Stimulated activated CD8-positive, alpha-beta memory T cell treated with anti-CD3 and anti-CD28 coated beads, Interleukin-12 subunit alpha, Interleukin-12 subunit beta, amount 100 ng/mL, for 4 hours (primary cell): ENCODE results near the gene PRXL2A.

Experiments used
- DNase-seq: peaks from one replicate; pipeline ENCODE4 v3.0.0-alpha.2; 2020; ENCODE audit warnings: low read depth

Gene PRXL2A

DNA sequence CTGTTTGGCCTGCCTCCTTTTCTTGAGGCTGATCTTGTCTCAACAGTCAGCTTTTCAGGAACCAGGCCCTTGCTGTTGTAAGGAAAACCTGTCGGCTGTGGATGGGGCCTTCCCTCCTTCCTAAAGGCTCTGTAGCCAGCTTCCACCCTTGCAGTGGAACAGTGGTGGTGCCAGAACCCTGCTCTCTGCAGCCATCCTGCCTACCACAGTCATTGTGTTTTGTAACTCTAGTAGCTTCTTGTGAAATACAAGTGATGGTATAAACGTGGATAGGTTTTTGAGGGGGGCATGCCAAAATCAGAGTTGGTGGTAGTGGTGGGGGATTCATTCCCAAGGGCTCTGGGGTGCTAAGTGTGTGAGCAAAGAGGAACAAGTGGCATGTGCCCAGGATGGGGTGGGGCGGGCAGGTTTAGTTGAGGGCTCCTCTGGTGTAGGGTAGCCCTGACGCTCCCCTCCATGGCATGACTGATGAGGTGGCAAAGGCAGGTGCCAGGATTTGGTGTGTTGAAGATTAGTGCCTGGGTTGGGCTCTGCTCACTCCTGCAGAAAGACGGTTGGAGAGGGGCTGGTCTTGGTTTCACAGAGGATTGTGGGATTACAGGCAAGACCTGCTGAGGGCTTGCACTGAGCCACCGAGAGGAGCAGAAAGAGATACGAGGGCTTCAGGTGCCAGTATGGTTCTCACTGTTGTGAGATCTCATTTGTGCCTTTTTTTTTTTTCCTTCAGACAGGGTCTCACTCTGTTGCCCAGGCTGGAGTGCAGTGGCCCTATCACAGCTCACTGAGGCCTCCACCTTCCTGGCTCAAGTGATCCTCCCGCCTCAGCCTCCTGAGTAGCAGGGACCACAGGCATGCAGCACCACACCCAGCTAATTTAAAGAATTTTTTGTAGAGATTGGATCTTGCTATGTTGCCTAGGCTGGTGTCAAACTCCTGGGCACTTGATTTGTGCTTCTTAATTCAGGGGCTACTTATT is 53.1 kb downstream of the PRXL2A start:
- DNase-seq = no peak

DNA sequence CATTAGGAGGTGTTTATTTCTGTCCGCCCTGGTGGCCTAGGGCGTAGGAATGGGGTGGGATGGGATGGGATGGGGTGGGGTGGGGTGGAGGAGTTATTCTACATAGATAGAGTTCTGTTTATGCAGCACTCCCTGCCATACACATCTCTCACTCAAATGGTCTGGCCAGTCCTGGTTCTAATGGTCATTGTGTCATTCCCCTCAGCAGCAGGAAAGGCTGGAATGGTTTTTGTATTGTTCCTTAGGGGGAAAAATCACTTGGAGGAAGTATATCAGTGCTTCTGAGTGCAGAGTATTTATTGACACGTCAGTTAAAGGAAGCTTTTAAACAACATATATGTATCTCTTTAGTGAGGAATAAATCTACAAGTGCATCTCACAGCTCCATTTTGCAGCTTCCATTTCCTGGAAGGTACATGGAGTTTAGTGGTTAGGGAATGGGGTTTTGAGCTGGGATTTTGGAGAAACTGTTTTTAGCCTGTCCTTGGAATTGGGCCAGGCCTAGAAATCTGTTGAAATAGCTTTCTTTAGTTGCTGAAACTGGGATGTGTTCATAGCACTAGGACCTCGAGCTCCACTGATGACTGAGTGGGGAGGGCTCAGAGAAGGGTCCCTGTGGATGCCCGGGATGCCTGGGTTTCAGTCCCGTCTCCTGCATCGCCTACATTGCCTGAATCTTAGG is 54.1 kb downstream of the PRXL2A start:
- DNase-seq = no peak

- DNase-seq = no peak
Measured at GRCh38 chr10:80462981-80463741, 54.8 kb downstream of the PRXL2A start.

GRCh38 chr10:80463868-80464267 is 55.5 kb downstream of the PRXL2A start:
- no peak for DNase-seq

DNA sequence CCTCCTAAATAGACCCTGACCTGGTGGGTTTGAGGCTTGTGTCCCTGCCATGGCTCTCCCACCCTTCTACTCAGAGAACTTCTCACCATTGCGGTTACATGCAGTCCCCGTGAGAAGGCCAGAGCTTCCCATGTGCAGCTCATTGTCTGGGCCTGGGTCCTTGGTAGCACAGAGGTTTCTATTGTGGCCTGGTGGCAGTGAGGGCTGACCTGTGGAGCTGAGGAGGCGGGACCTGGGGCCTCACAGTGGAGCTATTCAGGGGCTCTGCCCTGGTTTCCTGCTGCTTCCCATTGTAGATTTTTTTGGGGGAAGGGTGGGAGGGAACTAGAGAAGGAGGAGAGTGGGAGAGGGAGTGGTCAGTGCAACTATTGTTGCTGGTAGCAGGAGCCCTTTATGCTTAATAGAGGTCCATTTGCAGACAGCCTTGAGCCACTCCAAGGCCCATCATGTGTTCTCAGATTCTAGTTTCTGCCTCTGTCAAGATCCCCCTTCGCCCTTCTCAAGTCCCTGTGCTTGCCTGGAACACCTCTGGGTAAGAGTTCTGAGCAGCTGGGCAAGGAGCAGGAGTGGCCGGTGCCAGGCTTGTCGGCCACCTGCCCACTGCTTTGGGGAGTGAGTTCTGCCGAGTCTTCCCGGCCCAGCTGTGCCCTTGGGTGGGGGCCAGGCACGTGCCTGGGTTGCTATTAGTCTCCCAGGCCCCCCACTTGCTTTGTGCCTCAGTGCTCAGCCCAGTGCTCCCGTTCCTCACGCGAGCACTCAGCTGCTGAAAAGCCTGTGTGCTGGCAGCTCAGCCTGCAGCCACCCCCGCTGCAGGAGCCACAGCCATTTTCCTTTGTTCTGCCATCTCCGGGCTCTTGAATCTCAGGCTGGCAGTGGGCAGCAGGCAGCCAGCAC is 56.5 kb downstream of the PRXL2A start:
- DNase-seq = no peak

DNA sequence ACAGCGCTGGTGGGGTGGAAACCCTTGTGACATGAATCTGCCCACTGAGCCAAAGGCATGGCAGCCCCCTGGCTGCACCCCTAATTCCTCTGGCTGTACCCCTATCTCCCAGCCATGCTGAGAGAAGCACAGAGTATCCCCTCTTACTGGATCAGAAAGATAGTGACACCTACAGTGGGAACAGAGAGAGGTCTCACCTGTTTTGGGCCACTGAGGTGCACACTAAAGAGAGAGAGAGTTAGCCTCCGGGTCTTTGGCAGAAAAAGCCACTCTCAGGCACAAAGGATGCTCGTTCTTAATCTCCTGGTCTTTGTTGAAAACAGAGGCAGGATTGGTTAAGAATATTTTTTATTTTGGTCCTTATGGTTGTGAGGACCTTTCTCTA is 57.1 kb downstream of the PRXL2A start:
- DNase-seq = no peak

- DNase-seq = no peak
Measured at GRCh38 chr10:80465839-80466590, 57.7 kb downstream of the PRXL2A start.

DNA sequence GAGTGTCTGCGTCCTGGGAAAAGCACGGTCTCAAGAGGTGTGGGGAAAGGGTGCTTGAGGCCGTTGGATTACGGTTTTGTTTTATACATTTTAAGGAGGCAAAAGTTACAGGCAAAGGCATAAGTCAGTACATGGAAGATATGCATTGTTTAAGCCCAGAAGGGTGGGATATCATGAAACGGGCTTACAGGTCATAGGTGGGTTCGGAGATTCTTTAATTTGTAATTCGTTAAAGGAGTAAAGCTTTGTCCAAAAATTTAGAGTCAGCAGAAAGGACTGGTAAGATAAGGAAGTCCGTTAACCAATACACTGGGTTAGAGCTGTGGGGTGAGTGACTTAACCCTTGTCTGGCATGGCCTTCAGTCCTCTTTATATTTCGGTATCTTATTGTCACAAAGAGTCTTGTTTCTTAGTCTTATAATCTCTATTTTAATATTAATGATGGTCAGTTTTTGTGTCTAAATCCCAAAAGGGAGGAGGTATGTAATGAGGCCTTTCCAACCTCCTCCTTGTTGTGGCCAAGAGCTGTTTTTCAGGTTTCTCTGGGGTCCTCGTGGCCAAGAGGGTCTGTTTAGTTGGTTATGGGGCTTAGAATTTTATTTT is 58.5 kb downstream of the PRXL2A start:
- no peak for DNase-seq

- DNase-seq = no peak
Measured at GRCh38 chr10:80468002-80468401, 59.7 kb downstream of the PRXL2A start.

- no peak for DNase-seq
Measured at GRCh38 chr10:80468806-80469421, 60.6 kb downstream of the PRXL2A start.

DNA sequence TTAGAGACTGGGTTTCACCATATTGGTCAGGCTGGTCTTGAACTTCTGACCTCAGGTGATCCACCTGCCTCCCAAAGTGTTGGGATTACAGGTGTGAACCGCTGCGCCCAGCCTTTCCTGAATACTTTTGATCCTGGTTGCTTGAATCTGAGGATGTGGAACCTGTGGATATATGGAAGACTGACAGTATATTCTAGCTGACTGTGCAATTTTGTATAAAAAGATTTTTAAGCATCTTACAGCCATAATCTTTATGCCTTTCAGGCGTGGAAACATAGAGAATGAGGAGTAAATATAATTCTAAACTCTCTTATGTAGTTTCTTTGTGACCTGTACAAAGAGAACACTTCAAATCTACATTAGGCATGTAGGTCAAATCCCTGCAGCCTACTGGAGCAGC is 61.9 kb downstream of the PRXL2A start:
- DNase-seq = no peak

GRCh38 chr10:80471001-80471400 is 62.6 kb downstream of the PRXL2A start:
- DNase-seq = no peak

DNA sequence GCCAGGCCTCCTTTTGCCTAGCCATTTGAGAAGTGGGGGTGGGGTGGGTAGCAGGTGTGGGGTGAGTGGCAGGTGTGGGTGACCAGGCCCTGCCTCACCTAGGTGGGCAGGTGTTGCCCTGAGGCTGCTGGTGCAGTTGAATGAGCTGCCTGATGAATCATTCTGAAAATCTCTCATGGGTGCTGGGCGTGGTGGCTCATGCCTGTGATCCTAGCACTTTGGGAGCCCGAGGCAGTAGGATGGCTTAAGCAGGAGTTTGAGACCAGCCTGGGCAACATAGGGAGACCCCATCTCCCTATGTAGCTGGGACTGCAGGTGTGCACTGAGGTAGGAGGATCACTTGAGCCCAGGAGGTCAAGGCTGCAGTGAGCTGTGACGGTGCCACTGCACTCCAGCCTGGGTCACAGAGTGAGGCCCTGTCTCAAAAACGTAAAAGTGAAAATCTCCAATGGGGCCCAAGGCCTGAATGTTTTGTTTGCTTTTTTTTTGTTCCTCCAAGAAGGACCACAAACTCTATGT is 63.4 kb downstream of the PRXL2A start:
- DNase-seq = no peak

GRCh38 chr10:80472234-80473095 is 64.1 kb downstream of the PRXL2A start:
- no peak for DNase-seq

- no peak for DNase-seq
Measured at GRCh38 chr10:80473096-80473657, 64.8 kb downstream of the PRXL2A start.

GRCh38 chr10:80473692-80474596 is 65.6 kb downstream of the PRXL2A start:
- DNase-seq = no peak

- no peak for DNase-seq
Measured at GRCh38 chr10:80474597-80474910, 66.2 kb downstream of the PRXL2A start.
